GM19468 (cell line): Measurements from ENCODE around the gene DYSF.
"Not testable (repeated sequence)": the region's sequence is repeated elsewhere in the genome, so short reads cannot be mapped to it uniquely, and the experiment has no call there.

Experiments
- ATAC-seq: cut with Tn5 transposase; IDR thresholded peaks from one replicate; pipeline ENCODE4 v1.9.1; 2021; ENCODE audit warnings: mild to moderate bottlenecking, moderate library complexity, moderate number of reproducible peaks; ENCODE audit not compliant: unreplicated experiment; ENCODE audit errors: extremely low read depth

DYSF gene

DNA sequence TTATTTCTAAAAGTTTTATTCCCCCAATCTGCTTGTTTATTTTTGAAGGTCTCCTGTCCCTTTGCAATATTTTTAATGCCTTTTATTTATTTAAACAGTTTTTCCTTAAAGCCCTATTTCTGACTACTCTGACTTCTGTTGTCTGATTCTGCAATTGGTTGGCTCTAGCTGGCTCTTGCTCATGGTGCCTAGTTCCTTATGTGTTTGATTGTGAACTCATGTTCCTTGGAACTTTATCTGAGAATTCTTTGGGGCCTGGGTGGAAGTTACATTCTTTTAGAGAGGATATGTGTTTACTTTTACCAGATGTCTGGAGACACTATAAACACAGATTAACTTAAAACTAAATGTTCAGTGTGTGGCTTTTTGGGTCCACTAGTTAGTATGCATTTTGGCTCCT, 175.9 kb downstream of the DYSF start:
- ATAC-seq = no peak

DNA sequence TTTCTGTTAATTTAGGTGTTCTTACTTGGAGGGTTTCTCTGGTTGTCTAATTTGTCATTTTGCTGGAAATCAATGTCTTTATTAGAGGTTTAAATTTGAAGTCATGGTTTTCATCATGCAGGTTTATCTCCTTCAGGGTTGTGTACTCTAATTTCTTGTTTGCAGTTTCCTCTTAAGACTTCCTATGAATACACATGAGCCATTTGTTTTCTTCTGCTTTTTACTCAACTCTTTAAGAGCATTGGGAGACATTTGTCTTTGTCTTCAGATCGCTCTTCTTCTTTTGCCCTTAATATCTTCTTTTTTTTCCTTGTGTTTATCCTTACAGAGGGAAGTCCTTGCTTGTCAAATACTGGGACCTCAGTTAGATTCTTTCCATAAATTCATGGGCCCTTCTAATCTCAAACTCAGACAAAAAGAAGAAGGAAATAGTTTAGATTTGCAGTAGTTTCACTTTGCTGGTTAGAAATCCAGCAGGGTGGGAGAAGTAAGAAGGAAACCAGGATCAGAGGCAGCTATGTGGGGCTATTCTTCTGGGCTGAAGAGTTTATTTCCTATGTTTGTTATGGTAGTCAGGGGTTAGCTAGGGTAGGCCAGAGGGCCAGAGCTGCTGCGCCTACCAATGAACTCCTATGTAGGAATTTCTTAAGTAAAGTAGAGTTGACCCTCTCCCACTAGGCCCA, 176.6 kb downstream of the DYSF start:
- ATAC-seq = no peak

DNA sequence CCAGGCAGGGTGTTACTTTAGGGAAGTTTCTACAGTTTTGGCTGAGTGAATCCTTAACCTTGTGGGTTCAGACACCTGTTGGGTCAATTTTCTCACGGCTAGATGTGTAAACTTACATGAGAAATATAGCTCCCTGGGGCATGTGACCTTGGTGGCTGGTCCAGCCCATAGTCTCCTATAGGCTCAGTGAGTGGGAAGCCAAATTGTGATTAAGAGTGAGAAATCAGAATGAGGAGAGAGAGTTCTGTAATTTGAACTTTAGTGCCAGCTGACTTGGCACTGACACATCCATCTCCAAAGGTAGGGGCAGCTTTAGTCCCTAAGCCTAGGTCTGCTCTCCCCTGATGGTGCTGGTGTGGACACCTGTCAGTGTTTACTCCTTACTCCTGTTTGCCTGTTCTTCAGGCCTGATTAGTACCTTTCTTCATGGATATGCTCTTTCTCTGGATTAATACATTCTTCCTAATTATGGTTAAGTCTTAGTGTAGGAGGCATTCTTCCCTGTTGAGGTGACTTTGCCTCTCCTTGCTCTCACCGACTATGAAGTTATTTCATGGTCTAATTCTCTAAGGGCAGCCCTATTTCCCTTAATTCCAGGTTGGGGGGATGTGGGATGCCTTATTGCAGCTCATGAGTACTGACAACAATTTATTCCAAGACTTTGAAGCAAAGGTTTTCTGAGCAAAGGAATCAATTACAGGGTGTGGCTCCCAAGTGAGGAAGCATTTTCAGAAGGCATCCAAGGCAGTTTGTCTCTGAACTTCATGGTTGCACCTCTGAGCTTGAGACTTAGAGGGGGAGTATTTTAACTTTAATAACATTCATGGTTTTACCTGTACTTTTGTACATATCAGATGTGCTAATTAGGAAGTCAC, 177.3 kb downstream of the DYSF start:
- no peak for ATAC-seq

DNA sequence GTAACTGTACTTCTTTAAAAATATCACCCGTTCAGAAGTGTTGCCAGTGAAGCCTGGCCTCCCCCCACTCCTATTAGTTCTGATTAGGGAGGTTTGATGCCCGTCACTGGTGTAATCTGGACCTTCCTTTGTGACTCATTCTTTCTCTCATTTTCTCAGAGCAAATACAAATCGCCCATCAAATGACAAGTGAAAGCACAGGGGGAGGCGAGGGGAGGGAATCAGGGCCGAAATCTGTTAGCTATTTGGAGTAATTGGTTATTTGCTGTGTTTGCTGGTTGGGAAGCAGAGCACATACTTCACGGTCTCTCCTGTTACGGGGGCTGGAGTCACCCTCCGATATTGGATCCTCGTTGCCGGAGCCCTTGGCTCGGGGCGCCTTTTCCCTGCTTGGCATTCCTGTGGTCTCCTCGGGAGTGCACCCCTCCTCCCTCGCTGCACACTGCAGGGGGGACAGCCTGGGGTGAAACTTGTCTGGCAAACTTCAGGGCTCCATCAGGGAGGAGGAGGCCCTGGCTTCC, 178.1 kb downstream of the DYSF start:
- ATAC-seq = no peak

DNA sequence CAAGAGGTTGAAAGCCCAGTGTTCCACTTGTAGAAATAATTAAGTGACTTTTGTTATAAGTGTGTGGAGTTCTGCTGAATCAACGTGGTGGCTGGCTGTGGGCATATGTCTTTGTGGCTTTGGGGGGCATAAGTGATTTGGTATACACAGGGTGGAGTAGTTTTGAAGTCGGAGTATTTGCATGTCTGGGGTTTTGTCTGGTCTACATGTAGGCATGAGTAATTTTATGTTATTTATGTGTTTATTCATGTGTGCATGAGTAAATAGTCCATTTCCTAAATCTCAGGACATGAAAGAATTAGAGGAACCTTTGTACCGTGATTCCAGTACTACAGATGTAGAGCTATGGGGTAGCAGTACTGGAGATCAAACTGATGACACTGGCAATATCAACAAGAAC, 179.7 kb downstream of the DYSF start:
- ATAC-seq = no peak

DNA sequence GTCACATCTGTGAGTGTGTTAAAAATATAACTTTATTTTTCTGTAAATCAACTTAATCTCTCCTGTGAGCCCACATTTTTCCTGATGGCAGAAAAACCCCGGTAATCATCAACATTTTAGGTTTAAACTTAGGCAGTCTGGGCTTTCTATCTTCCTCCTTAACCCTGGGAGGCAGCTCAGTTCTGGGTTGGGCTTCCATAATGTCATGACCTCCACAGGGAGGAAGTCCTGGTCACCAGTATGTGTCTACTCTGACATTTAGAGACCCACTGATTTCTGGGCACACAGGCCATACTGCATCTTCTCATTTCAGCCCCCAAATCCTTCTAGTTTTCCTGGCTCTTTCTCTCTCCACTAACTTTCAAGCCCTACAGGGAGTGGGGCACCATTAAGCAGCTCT, 181.2 kb downstream of the DYSF start:
- ATAC-seq = no peak

DNA sequence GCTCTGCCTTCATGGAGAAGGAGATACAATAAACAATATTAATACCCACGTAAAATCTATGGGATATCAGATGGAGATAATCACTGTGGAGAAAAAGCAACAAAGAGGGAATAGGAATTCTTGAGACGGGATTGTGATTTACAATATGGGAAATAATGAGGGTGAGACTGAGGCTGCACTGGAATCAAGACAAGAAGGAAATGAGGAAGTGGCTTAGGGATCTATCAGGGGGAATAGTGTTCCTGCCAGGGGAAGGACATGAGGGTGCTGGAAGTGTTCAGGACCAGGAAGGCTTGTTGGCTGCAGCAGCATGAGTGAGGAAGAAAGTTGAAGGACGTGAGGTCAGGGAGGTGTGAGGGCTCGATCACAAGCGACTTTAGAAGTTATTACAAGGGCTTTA, 182.4 kb downstream of the DYSF start:
- ATAC-seq = no peak

DNA sequence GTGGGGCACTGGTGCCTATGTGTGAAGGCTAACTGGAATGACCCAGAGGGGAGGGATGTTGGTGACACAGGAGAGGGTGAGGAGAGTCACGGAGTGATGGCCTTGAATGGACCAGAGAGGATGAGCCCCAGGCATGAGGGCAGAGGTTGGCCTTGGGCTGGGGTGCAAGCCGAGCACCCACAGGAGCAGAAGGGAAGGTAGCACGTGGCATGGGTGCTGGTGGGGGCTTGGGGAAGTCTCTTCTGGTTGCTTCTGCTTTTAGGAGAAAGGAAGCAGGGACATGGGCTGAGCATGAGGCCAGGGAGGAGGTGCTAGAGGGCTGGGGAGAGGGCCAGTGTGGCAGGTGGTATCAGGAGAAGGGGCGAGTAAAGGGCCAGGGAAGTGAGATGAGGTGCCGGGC, 183.8 kb downstream of the DYSF start:
- no peak for ATAC-seq

DNA sequence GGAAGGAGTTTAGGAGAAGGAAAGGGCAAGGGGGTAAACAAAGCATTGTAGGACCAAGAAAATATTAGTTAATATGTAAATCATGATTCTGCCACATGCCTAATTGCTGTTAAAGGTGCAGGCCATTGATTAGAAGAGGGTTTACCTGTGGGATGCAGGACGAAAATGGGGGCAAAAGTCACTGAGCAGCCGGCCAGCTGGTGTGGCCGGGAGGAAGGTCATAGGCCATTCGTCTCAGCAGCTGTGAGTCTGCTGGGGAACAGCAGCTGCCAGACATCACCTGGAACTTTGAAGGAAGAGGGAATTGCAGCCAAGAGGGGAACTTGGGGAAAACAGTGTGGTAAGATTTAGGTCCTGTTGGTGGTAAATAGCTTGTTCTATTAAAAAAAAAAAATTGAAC, 184.4 kb downstream of the DYSF start:
- ATAC-seq = no peak

DNA sequence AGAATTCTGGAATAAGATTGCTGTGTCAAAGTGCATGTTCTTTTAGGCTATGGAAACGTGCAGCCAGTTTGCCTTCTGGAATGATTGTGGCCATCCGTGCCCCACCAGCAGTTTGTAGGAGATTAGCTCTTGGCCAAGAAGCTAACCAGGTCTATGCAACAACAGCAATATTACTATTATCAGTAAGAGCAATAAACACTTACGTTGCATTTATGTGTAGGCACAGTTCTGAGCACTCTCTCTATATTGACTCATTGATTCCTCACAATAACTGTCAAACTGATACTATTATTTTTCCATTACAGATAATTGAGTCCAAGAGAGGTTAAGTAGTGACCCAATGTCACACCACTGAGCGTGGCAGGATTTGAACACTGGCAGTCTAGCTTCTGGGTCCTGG, 186.4 kb downstream of the DYSF start:
- ATAC-seq = no peak

DNA sequence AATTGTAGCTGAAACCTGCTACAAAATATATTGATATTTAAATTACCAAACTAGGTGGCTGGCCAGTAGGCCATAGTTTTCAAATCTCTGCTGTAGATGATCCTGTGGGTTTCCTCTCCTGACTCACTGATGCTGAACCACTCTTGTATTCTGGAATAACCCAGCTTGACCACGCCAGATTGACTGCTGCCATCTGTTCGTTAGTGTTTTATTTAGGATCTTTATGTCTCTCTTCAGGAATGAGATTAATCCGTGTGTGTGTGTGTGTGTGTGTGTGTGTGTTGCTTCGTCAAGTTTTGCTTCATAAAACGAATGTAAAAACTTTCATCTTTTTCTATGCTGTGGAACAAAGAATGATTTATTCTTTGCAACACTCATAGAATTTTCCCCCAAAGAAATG, 187.1 kb downstream of the DYSF start:
- no peak for ATAC-seq

DNA sequence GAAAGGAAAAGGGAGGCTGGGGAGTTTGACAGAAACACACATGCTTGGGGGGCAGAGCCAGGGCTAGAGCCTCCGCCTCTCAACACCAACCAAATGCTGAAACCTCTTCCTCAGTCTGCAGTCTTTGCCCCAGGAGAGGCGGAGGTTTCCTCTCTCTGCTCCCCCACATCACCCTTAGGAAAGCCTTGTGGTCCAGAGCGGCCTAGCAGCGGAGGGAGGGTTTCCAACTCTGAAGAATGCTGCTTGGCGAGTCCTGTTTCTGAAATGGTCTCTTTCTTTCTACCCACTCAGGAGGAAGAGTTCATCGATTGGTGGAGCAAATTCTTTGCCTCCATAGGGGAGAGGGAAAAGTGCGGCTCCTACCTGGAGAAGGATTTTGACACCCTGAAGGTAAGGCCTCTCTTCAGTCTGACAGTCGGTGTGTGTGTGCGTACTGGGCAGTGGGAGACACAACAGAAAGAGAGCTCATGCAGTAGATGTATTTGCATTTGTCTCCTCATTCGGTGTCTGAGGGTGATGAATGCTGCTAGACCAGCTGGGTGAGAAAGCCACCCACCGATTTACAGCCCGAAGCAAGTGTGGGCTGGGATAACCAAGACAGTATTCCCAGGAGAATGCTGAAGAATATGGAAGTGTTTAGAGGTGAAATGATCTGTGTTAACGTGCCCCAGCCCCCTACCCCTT, 190.5 kb downstream of the DYSF start:
- no peak for ATAC-seq

DNA sequence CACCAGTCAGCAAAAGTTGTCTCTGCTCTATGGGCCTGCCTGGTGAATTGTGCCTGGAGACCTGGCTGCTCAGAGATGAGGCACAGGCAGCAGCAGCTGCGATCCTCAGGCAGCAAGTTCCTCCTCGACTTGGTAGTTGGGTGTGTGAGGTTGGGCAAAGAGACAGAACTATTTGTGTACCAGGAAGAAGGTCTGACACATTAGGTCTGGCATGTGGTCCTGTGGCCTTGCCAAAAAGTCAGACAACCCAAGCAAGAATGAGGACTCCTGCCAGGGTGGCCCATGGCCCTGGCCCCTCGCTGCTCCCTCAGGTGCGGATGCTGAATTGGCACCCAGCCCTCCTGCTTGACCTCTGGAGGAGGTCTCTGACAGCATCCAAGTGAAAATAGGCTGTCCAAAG, 192.7 kb downstream of the DYSF start:
- no peak for ATAC-seq

DNA sequence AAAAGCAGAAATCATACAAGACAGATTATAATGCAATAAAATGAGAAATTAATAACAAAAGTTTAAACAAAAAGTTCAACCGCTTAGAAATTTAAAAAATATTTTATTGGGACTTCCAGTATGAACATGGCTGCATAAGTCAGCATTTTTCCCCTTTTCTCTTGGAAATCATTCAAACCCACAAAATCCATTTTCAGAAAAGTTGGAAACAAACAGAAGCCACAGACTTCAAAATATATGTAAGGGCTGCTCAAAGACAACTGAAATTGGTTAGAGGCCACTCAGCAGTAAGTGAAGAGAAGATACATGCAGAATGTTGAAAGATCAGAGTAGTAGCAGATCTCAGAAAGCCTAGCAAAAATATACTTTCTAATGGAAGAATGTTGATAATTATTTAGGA, 194.0 kb downstream of the DYSF start:
- ATAC-seq = no peak

DNA sequence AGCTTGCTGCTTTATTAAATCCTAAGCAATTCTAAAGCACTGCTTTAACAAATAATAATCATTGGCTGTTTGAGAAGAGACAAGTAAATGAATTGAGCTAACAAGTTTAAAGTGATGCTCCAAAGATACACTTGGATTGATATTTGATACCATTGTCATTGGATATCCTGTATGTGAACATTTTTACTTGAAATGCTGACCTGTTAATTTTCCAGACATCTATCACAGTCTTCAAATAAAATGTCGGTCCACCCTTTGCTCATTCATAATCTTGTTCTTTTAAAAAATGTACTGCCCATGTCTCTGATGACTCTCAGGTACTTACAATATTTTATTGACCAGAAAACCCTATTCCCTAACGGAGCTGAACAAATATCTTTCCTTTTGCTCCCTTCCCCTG, 202.1 kb downstream of the DYSF start:
- no peak for ATAC-seq

DNA sequence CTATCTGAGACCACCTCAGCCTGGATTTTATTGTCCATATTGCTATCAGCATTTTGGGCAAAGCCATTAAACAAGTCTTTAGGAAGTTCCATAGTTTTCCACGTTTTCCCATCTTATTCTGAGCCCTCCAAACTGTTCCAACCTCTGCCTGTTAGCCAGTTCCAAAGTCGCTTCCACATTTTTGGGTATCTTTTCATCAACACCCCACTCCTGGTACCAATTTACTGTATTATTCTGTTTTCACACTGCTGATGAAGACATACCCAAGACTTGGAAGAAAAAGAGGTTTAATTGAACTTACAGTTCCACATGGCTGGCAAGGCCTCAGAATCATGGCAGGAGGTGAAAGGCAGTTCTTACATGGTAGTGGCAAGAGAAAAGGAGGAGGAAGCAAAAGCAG, 204.9 kb downstream of the DYSF start:
- not testable (repeated sequence) for ATAC-seq

DNA sequence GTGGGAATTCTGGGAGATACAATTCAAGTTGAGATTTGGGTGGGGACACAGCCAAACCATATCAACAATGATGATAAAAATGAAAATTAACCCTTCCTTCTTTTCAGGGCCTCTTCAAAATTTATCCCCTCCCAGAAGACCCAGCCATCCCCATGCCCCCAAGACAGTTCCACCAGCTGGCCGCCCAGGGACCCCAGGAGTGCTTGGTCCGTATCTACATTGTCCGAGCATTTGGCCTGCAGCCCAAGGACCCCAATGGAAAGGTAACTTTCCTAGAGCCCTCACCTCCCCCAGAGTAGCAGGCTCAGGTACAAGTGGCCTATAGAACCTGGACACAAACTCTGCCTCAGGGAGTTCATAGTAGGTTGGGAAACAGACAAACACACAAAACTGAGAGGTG, 205.4 kb downstream of the DYSF start:
- no peak for ATAC-seq

DNA sequence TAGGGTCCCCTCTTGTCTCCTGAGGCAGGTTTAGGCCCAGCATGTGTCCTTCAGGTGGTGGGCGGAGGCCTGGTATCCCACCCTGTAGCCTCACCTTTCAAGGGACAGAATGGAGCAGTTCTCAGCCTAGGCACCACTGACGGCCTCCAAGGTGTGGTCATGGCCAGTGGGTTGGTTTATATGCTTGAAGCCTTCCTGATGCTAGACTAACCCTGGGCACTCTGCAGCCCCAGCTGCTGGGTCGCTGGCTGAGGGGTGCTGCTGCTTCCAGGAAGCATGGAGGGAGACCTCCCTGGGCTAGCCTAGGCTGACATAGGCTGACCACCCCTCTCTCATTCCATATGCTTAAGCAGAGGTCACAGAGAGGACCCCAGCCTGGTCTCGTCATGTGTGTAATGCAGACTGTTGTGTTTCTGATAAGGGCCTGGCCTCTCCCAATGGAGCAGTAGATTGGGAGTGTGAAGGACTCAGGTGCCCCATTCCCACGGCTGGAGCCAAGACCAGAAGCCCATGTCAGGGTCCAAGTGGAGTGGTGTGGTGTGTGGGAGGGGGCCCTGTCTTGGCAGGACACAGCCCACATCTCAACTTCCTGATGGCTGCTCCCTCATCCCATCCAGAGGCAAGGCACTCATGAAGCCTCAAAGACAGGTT, 206.6 kb downstream of the DYSF start:
- ATAC-seq = no peak

DNA sequence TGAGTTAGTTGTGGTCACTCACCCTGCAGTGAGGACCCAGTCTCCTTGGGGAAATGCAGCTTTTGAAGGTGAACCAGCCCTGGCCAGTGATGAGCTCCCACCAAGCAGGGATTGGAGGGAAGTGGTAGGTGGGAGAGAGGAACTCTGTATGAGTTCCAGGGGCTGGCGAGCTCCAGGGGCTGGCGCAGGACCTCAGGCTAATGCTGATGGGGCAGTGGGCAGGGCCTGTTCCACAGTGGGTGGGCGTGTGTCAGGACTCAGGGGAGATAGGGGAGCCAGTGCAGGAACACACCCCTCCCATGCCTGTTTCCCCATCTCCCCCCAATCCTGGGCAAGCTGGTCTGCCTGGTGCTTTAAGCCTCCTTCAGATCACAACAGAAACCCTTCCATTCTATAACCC, 208.4 kb downstream of the DYSF start:
- ATAC-seq = no peak

DNA sequence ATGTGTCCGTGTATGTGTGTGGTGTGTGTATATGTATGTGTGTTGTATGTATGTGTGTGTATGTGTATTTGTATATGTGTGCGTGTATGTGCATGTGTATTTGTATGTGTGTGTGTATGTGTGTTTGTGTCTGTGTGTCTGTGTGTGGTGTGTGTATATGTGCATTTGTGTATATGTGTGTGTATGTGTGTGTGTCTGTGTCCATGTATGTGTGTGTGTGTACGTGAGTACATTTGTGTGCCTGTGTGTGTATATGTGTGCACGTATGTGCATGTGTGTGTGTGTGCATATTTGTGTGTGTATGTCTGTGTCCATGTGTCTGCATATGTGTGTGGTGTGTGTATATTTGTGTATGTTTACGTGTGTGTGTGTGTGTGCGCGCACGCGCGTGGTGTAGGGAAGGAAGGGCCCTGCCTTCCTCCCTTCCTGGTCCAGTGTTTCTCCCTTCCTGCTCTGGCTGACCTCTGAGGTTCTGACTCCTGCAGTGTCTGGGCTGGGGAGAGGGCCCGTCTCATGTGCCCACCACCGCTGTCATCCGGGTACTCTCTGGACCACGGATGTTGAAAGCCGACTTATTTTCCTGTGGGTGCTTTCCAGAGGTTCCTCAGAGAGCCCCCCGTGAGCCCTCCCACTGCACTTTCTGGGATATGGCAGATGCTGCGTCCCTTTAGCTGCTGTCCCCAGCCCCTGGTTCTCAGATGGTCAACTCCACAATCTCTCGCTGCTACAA, 209.5 kb downstream of the DYSF start:
- ATAC-seq = no peak
